ENCODE data around the gene TENT5A.

TENT5A gene

GRCh38 chr6:81770381-81770780, 17.9 kb upstream of the TENT5A start:
- no peak for DNase-seq

GRCh38 chr6:81769824-81770223, 17.3 kb upstream of the TENT5A start:
- DNase-seq = peak; percentile 36

DNA sequence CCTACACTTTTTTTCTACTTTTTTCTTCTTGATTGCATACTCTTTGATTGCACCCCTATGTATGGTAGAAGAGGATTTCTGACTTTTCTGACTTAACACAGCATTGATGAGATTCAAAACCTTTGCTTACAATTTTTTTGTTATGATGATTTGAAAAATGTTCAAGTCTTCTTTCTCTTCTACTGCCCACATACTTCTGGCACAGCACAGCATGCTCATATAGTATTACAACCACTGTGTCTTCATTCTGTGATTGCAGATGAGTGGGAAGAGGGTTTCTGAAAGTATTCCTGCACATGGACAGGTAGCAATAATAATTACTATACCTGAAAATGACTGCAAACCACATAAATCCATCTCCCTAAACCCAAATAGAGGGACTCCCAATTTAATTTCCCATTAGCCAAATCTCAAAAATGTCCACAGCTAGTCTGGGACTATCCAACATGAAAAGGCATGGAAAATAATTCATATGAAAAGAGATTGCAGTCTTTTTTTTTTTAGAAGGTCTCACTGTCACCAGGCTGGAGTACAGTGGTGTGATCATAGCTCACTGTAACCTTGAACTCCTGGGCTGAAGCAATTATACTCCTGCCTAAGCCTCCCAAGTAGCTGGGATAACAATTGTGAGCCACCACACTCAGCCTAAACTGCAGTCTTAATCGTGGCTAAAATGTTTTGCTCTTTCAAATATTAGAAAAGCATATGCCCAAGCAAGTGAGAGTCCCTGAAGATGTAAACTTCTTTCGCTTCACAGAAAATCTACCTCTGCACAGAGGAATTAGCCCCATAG, 15.9 kb upstream of the TENT5A start:
- no peak for DNase-seq

- DNase-seq = peak; percentile 56
These were observed 14.8 kb upstream of the TENT5A start for GRCh38 chr6:81767163-81767891.

- peak; percentile 27 for DNase-seq
These were observed 14.1 kb upstream of the TENT5A start for GRCh38 chr6:81766482-81767069.

GRCh38 chr6:81764531-81764930, 12.1 kb upstream of the TENT5A start:
- no peak for DNase-seq

DNA sequence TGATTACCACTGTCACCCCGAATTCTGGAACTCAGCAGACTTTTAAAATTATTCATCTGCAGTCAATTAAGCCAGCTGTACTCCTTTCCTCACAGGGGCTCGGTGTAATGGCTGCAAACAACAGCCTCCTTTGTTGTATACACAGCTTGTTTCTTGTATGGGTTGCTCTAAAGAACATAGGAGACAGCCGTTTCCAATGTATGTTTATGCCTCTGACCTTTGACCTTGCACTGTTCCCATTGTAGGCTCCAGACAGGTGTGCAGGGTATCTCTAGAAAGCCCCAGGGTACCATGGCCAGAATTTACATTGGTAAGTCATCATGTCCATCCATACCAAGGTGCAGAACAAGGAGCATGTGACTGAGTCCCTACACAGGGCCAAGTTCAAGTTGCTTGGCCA, 11.5 kb upstream of the TENT5A start:
- DNase-seq = no peak

- no peak for DNase-seq
These were observed 10.6 kb upstream of the TENT5A start for GRCh38 chr6:81763051-81763450.

GRCh38 chr6:81762606-81763005, 10.1 kb upstream of the TENT5A start:
- no peak for DNase-seq

DNA sequence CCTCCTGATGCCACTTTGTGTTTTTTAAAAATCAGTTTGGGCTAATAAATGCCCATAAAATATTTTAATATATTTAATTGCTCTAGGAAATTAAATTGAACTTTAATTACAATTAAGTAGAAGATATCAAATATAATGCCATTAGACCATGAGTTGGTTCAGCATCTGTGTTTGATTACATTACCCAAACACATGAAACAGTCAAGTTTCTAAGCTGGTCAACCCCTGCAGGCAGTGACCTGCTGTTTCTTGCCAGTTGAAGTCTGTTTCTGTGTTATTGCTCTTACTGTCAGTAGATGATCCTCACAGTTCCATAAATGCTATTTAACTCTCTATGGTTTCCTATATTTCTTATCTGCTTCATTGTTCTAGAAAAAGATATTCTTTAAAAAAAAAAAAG, 9.7 kb upstream of the TENT5A start:
- no peak for DNase-seq

DNA sequence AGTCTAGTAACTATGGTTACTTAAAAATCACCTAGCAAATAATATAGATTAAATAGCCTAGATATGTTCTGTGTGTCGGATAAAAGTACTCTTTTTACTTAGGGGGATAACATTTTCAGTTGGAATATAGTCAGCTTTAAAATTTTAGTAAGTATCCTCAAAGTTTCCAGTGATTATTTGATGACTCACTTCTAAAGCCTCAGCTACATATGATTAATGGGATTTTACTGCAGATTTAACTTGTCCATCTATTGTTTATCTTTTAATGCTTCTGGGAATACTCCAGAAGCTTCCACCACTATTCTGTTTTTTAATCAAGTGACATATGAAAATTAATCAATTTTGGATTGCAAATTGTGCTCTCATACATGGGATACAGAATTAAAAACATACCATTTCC, 8.7 kb upstream of the TENT5A start:
- no peak for DNase-seq

DNA sequence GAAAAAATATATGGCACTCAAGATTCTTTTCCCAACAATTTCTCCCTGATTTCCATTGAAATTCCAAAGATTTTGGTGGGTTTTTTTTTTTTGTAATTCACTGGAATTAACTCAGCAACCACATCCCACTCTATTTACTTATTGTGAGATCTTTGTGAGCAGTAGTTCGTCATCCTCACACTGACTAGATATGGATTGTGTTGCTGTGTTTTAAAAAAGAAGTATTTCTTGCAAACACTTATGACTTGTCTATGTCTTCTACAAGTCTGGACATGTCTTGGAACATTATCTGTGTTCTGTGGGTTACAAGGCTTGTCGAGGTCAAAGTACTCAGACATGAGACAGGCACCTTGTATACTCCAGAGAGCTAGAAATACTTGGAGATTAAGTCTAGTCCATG, 7.3 kb upstream of the TENT5A start:
- DNase-seq = no peak

- no peak for DNase-seq
These were observed 5.7 kb upstream of the TENT5A start for GRCh38 chr6:81758221-81758620.

DNA sequence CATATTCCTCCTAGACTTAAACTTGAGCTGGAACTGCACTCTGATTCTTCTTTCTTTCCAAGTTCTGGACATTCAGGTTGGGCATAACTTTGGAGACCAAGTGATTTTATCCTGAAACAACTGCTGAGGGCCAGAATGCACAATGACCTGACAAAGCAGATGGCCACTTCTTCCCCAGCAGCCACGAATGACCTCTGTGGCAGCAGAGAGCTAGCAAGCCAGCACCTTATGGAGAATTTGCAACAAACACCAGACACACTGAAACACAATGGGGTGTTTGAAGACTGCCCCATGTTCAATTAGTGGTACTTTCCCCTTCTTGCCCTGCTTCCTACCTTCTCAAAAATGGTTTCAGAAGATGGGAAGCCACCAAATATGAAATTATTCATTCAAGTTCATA, 4.2 kb upstream of the TENT5A start:
- DNase-seq = no peak

DNA sequence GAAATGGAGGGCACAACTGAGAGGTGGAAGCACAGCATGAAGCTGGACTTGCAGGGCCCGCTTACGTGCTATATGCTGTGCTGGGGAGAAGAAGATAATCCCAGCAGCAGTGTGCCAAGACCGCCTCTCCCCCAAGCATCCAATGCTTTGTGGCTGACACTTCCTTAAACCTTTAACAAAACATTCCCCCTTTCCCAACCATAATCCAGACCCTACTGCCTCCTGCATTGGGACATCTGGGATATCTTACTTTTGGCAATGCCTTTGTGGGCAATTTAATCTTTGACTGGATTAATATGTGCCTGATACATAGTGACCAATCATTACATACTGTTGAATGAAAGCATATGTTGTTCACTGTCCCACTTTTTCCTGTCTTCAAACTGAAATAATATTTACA, 3.1 kb upstream of the TENT5A start:
- no peak for DNase-seq

- DNase-seq = no peak
These were observed 2.4 kb upstream of the TENT5A start for GRCh38 chr6:81754906-81755305.

GRCh38 chr6:81753711-81754577, 1.5 kb upstream of the TENT5A start:
- peak; percentile 46 for DNase-seq

GRCh38 chr6:81752921-81753710, 635 bp upstream of the TENT5A start:
- peak; percentile 93 for DNase-seq

DNA sequence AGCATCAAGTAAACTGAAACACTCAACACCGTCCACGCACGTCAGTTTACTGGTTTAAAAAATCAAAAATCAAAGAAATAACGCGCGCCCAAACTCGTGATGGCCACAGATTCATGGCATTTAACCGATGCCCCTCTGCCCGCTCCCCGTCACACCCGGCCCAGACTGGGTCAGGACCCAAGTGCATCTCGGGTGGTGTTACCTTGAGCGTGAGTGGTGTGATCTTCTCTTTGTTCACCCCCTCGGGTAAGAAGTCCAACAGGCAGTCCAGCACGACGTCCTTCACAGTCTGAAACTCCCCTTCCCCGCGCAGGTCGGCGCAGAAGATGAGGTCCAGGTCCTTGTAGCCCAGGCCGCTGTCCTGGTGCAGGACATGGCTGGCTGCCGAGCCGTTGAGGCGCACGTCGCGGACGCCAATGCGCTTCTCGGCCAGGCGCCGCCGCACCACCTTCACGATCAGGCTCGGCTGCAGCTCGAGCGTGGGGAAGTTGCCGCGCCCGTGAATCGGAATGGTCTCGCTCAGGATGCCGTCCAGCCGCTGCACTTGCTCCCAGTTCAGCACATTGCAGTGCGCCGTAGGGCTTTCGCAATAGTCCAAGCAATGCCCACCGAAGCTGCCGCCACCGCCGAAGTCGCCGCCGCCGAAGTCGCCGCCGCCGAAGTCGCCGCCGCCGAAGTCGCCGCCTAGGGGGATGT, 945 bp downstream of the TENT5A start:
- DNase-seq = peak; percentile 9

- DNase-seq = peak; percentile 7
These were observed 1.6 kb downstream of the TENT5A start for GRCh38 chr6:81750681-81751387.

DNA sequence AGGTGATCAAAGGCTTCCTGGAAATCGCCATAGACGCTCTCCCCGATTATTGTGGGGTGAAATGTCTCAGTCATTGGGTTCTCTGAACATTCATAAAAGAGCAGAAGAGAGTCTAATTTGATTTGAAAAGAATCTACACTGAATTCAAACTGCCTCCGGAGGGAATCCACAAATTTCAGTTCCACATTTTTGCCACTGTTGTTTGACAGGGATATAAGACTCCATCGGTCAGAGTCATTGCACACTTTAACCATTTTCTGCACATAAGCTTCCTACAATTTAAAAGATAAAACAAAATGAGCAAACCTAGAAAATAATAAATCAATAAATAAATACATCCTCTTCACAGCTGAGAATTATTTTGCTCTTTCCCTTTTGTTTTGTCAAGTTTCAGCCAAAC, 2.3 kb downstream of the TENT5A start:
- DNase-seq = no peak

Data from T1000 (cell line).